HFFc6 (cell line): ENCODE measurements around the gene TNFRSF1A. TPM values are rescaled to one million over a fixed set of nuclear protein-coding genes. Genes with fewer than 3 reads are reported as not detected.
"Not testable (repeated sequence)": the region's sequence is repeated elsewhere in the genome, so short reads cannot be mapped to it uniquely, and the experiment has no call there.

Experiments used
- DNase-seq: peaks from one replicate; pipeline ENCODE4 v3.0.0-alpha.2; 2018
- H3K27ac Mint-ChIP-seq: 2 replicates; pipeline ENCODE4 v1.8.0; 2020; ENCODE audit warnings: mild to moderate bottlenecking, mixed read lengths
- H3K27me3 Mint-ChIP-seq: 2 replicates; pipeline ENCODE4 v1.8.0; 2021; ENCODE audit warnings: mild to moderate bottlenecking, moderate library complexity, mixed read lengths; ENCODE audit not compliant: insufficient read depth
- H3K36me3 Mint-ChIP-seq: 2 replicates; pipeline ENCODE4 v1.8.0; 2021; ENCODE audit warnings: low read depth, mixed read lengths
- H3K4me1 Mint-ChIP-seq: 2 replicates; pipeline ENCODE4 v1.8.0; 2020; ENCODE audit warnings: low read depth, mixed read lengths
- H3K4me3 Mint-ChIP-seq: 2 replicates; pipeline ENCODE4 v1.8.0; 2020; ENCODE audit warnings: mild to moderate bottlenecking, moderate library complexity, mixed read lengths
- H3K9me3 Mint-ChIP-seq: 2 replicates; pipeline ENCODE4 v1.8.0; 2020; ENCODE audit warnings: mild to moderate bottlenecking, mixed read lengths
- CTCF ChIP-seq: fragments of 200-600 bp; sonication (generic); IDR thresholded peaks from 2 replicates; pipeline ENCODE4 v1.5.0; 2021; ENCODE audit warnings: antibody characterized with exemption, mild to moderate bottlenecking
- total RNA-seq, 6 experiments: library from RNA; stranded (reverse); fragmentation: NEBNext Ultra II Directional; extraction: Animal tissue kit (Norgen Biotek cat#: 25700); gene quantifications; 2 replicates in 1 of 6; 3 replicates in 5 of 6; pipeline ENCODE4 v1.2.3, GENCODE V29; 2021

TNFRSF1A gene
- total RNA-seq, 6 experiments from 2014 or later = 105 to 122 (median 112) TPM

- no peaks in the 10 kb centered on the region; the same call in 1 of the 2 replicates for H3K36me3 Mint-ChIP-seq
- peaks cover 3% of the 10 kb centered on the region for H3K27me3 Mint-ChIP-seq
- no peak for DNase-seq
- peak overlapping the region; percentile 3 for H3K27ac Mint-ChIP-seq
- H3K4me1 Mint-ChIP-seq = peaks cover 41% of the 10 kb centered on the region
- H3K4me3 Mint-ChIP-seq = no peak overlapping the region
- no peaks in the 10 kb centered on the region for H3K9me3 Mint-ChIP-seq
- TF ChIP-seq CTCF = no peak
These were observed 1.6 kb upstream of the TNFRSF1A start for GRCh38 chr12:6343518-6343917.

GRCh38 chr12:6342140-6342889 is 439 bp upstream of the TNFRSF1A start:
- no peaks in the 10 kb centered on the region for H3K9me3 Mint-ChIP-seq
- TF ChIP-seq CTCF = no peak
- H3K36me3 Mint-ChIP-seq = no peaks in the 10 kb centered on the region; the same call in 1 of the 2 replicates
- no peak overlapping the region for H3K27ac Mint-ChIP-seq
- H3K27me3 Mint-ChIP-seq = peaks cover 1% of the 10 kb centered on the region; the same call in 1 of the 2 replicates
- no peak overlapping the region for H3K4me3 Mint-ChIP-seq
- DNase-seq = no peak
- peaks cover 41% of the 10 kb centered on the region for H3K4me1 Mint-ChIP-seq

GRCh38 chr12:6340745-6341416 is 995 bp downstream of the TNFRSF1A start:
- H3K9me3 Mint-ChIP-seq = no peaks in the 10 kb centered on the region
- H3K27ac Mint-ChIP-seq = no peak overlapping the region
- DNase-seq = no peak

GRCh38 chr12:6340032-6340638 is 1.7 kb downstream of the TNFRSF1A start:
- DNase-seq = peak; percentile 78
- no peaks in the 10 kb centered on the region; the same call in 1 of the 2 replicates for H3K36me3 Mint-ChIP-seq
- TF ChIP-seq CTCF = no peak
- H3K4me1 Mint-ChIP-seq = peaks cover 33% of the 10 kb centered on the region
- no peak overlapping the region for H3K27ac Mint-ChIP-seq
- no peaks in the 10 kb centered on the region; the same call in 1 of the 2 replicates for H3K27me3 Mint-ChIP-seq
- no peaks in the 10 kb centered on the region for H3K9me3 Mint-ChIP-seq
- H3K4me3 Mint-ChIP-seq = no peak overlapping the region

More at GRCh38 chr12:6340745-6341416, 995 bp downstream of the TNFRSF1A start:
- H3K27me3 Mint-ChIP-seq = peaks cover 1% of the 10 kb centered on the region; the same call in 1 of the 2 replicates
- no peaks in the 10 kb centered on the region; the same call in 1 of the 2 replicates for H3K36me3 Mint-ChIP-seq
- H3K4me1 Mint-ChIP-seq = peaks cover 33% of the 10 kb centered on the region
- H3K4me3 Mint-ChIP-seq = no peak overlapping the region
- no peak for TF ChIP-seq CTCF

DNA sequence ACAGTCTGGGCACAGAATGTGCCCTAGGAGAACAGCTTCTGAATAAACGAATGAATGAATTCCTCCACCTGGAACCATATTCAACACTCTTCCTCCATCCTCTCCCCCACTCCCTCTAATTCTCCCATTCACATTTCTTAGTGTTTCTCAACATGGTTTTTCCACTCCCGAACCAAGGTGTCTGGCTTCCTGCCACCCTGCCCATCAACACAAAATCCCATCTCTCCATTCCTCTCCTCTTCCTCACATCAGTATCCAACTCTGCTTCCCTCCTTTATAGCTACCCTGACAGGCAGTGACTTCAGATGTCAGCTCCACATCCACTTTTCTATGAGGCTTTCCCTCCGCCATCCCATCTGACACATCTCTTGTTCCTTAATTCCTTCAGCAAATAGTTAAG is 2.9 kb downstream of the TNFRSF1A start:
- H3K36me3 Mint-ChIP-seq = peaks cover 4% of the 10 kb centered on the region; the same call in 1 of the 2 replicates
- H3K27me3 Mint-ChIP-seq = no peaks in the 10 kb centered on the region; the same call in 1 of the 2 replicates
- no peak for DNase-seq
- TF ChIP-seq CTCF = no peak
- no peak overlapping the region for H3K27ac Mint-ChIP-seq
- H3K4me1 Mint-ChIP-seq = peaks cover 42% of the 10 kb centered on the region
- H3K9me3 Mint-ChIP-seq = no peaks in the 10 kb centered on the region
- H3K4me3 Mint-ChIP-seq = no peak overlapping the region

DNA sequence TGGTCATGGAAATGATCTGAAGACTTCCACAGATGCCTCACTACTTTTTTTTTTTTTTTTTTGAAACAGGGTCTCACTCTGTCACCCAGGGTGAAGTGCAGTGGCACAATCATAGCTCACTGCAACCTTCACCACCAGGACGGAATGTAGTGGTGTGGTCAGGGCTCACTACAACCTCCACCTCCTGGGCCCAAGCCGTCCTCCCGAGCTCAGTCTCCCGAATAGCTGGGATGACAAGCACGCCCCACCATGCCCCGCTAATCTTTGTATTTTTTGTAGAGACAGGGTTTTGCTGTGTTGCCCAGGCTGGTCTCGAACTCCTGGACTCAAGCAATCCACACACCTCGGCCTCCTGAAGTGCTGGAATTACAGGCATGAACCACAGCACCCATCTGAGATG is 3.3 kb downstream of the TNFRSF1A start:
- H3K36me3 Mint-ChIP-seq, H3K4me3 Mint-ChIP-seq, DNase-seq, H3K27ac Mint-ChIP-seq, H3K9me3 Mint-ChIP-seq, H3K27me3 Mint-ChIP-seq: not testable (repeated sequence)
- peaks cover 44% of the 10 kb centered on the region for H3K4me1 Mint-ChIP-seq
